Measurements from ENCODE around the gene LAMA2.

LAMA2 gene

GRCh38 chr6:128899341-128900050, 16.6 kb downstream of the LAMA2 start:
- DNase-seq (ENCODE audit: low read depth): no peak

- DNase-seq (ENCODE audit: low read depth): no peak
These were observed 20.8 kb downstream of the LAMA2 start for GRCh38 chr6:128903715-128904114.

GRCh38 chr6:128914051-128914450, 31.1 kb downstream of the LAMA2 start:
- DNase-seq (ENCODE audit: low read depth): no peak

- DNase-seq (ENCODE audit: low read depth): no peak
These were observed 35.9 kb downstream of the LAMA2 start for GRCh38 chr6:128918886-128919285.

GRCh38 chr6:128919412-128920180, 36.7 kb downstream of the LAMA2 start:
- DNase-seq (ENCODE audit: low read depth): no peak

- no peak for DNase-seq (ENCODE audit: low read depth)
These were observed 42.8 kb downstream of the LAMA2 start for GRCh38 chr6:128925765-128926164.

- DNase-seq (ENCODE audit: low read depth): no peak
These were observed 46.9 kb downstream of the LAMA2 start for GRCh38 chr6:128929869-128930268.

- no peak for DNase-seq (ENCODE audit: low read depth)
These were observed 47.4 kb downstream of the LAMA2 start for GRCh38 chr6:128930321-128930720.

- no peak for DNase-seq (ENCODE audit: low read depth)
These were observed 49.1 kb downstream of the LAMA2 start for GRCh38 chr6:128932061-128932460.

- DNase-seq (ENCODE audit: low read depth): no peak
These were observed 67.9 kb downstream of the LAMA2 start for GRCh38 chr6:128950864-128951263.

- DNase-seq (ENCODE audit: low read depth): no peak
These were observed 70.0 kb downstream of the LAMA2 start for GRCh38 chr6:128952902-128953301.

GRCh38 chr6:128954308-128955043, 71.5 kb downstream of the LAMA2 start:
- DNase-seq (ENCODE audit: low read depth): no peak

- no peak for DNase-seq (ENCODE audit: low read depth)
These were observed 80.6 kb downstream of the LAMA2 start for GRCh38 chr6:128963561-128963960.

- DNase-seq (ENCODE audit: low read depth): no peak
These were observed 81.4 kb downstream of the LAMA2 start for GRCh38 chr6:128964233-128964755.

- DNase-seq (ENCODE audit: low read depth): no peak
These were observed 81.8 kb downstream of the LAMA2 start for GRCh38 chr6:128964771-128965170.

GRCh38 chr6:128966934-128967333, 84.0 kb downstream of the LAMA2 start:
- DNase-seq (ENCODE audit: low read depth): no peak

- DNase-seq (ENCODE audit: low read depth): no peak
These were observed 96.1 kb downstream of the LAMA2 start for GRCh38 chr6:128979071-128979470.

GRCh38 chr6:128981716-128982115, 98.8 kb downstream of the LAMA2 start:
- DNase-seq (ENCODE audit: low read depth): no peak

GRCh38 chr6:128990360-128990759, 107.4 kb downstream of the LAMA2 start:
- DNase-seq (ENCODE audit: low read depth): no peak

- no peak for DNase-seq (ENCODE audit: low read depth)
These were observed 108.0 kb downstream of the LAMA2 start for GRCh38 chr6:128990915-128991314.

- no peak for DNase-seq (ENCODE audit: low read depth)
These were observed 110.2 kb downstream of the LAMA2 start for GRCh38 chr6:128993166-128993565.

GRCh38 chr6:128997880-128998279, 114.9 kb downstream of the LAMA2 start:
- no peak for DNase-seq (ENCODE audit: low read depth)
